Stimulated activated CD4-positive, alpha-beta T cell treated with anti-CD3 and anti-CD28 coated beads, TNF-alpha, amount 100 ng/mL, for 24 hours (primary cell): ENCODE results near the gene STXBP5.
"Not testable (repeated sequence)": the region's sequence is repeated elsewhere in the genome, so short reads cannot be mapped to it uniquely, and the experiment has no call there.

ENCODE experiments used
- DNase-seq, 3 experiments: peaks; one replicate each; pipeline ENCODE4 v3.0.0-alpha.2; 2020; ENCODE audit warnings: low read depth in 3 of 3

Gene STXBP5

DNA sequence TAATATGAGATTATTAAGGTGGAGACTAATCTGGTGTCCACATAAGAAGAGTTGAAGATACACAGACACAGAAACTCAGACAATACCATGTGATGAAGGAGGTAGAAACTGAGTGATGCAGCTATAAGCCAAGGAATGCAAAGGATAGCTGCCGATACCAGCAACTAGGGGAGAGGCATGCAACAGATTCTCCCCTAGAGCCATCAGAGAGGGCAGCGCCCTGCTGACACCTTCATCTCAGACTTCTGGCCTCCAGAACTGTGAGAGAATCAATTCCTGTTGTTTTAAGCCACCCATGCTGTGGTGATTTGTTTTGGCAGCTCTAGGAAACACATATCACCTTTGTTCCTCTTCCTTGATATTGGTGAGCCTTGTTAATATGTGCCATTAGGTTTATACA, 41.5 kb downstream of the STXBP5 start:
- DNase-seq: no peak

DNA sequence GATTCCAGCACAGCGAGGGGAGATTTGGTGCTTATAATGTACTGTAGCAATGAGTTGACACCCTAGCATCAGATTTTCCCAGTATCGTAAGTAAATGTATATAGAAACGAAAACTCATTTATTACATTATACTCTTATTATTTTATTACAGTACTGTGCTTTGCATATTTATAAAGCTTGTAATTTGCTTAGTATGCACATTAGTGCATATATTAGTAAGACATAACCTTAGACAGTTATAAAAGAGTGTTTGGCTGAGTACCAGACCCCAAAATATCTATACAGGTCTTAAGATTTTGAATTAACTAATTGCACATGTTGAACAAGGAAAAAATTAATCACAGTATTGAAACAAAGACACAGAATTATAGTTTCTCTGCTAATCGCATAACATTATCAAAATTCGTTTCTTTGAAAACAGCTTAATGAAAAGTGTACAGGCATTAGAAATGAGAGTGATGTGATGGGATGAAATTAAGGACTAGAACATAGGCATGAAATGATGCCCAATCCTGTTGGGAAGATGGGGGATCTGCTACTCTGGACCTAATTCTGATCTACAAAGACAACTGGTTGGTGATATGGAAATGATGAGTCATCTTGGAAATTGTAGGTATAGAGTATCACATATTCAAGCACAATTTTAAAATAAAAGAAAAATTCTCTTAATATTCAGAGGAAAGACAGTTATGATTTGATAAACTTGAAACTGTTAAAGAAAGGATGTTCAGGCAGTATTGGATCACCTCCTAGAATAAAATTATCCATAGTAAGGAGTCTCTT, 42.8 kb downstream of the STXBP5 start:
- no peak for DNase-seq

DNA sequence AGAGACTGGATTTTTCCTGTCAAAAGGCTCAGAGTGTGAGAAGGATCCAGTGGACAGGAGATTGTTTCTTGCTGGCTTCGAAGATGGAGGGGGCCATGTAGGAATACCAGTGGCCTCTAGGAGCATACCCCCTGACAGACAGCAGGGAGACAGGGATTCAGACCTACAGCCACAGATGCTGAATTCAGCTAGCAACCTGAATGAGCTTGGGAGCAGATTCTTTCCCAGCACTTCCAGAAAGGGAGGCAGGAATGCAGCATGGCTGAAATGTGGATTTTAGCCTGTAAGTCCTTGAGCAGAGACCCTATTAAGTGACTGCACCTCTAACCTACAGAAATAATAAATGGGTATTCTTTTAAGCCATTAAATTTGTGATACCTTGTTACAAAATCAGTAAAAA, 44.6 kb downstream of the STXBP5 start:
- no peak for DNase-seq

DNA sequence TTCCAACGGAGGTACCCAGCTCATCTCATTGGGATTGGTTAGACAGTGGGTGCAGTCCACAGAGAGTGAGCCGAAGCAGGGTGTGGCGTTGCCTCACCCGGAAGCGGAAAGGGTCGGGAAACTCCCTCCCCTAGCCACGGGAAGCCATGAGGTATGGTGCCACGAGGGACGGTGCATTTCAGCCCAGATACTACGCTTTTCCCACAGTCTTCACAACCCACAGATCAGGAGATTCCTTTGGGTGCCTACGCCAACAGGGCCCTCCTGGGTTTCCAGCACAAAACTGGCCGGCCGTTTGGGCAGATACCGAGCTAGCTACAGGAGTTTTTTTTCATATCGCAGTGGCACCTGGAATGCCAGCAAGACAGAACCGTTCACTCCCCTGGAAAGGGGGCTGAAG, 46.9 kb downstream of the STXBP5 start:
- no peak for DNase-seq

DNA sequence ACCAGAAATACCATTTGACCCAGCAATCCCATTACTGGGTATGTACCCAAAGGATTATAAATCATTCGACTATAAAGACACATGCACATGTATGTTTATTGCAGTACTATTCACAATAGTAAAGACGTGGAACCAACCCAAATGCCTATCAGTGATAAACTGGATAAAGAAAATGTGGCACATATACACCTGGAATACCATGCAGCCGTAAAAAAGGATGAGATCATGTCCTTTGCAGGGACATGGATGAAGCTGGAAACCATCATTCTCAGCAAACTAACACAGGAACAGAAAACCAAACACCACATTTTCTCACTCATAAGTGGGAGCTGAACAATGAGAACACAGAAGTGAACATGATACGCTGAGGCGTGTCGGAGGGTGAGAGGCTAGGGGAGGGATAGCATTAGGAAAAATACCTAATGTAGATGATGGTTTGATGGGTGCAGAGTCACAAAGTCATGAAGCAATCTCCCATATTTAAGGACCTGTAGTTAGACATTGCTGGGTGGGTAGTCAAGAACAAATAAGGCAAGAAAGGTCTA, 50.8 kb downstream of the STXBP5 start:
- not testable (repeated sequence) for DNase-seq

DNA sequence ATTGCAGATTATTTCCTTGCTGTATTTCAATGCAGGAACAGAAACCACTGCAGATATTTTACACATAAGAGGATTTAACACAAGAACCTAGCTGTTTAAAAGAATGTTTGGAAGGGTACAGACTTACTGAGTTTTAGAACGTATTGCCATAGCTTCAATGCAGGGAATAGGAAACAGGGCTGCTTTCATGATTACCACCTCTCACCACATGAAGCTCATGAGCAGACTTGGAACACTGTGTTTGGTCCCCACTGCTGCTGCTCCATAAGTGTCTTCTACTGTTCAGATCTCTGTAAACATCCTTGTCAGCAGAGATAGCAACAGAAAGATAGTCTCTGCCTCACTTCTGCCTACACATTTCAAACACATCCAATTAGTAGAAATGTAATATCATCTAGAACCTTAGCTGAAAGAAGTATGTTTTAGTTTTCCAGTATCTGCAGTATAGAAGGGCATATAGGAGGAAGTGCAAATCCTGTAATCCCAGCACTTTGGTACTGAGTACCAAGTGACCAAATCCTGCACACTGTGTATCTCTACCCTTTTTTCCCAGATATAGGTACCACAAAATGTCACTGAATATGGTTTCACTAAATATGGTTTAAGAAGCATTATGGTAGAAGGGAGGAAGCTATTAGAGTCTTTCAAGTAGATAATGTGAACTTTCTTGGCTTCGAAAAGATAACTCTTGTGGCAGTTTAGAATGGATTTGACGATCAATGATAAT, 51.9 kb downstream of the STXBP5 start:
- DNase-seq: no peak

DNA sequence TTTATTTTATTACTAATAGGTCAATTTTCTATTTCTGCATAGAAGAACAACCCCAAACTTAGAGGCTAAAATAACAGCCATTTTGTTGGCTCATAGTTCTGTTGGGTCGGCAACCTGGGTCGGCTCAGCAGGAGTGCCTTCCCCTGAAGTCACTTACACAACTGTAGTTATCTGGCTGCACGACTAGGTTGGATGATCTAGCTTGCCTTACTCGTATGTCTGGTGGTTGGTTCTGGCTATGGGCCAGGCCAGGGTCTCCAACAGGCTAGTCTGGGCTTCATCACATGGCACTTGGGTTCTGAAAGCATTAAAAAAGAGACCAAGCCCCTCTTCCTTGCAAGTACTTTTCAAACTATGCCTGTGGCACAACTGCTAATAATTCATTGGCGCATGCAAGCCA, 53.5 kb downstream of the STXBP5 start:
- DNase-seq: no peak

DNA sequence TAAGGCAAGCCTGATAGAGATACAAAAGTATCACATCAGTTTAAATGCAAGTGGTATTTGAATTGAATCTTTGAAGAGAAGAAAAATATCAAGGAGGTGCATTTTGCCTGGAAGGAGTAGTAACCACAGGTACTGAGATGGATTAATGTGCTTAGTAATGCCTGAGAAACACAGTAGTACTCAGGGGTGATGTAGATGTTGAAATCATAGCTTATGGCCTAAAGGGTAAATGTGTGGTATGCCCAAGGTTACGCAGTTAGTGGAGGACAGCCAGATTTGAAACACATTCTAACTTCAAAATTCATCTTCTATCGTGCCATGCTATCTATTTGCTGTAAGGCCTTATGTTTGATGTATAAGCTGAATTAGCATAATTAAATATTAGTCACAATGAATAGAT, 55.9 kb downstream of the STXBP5 start:
- no peak for DNase-seq

DNA sequence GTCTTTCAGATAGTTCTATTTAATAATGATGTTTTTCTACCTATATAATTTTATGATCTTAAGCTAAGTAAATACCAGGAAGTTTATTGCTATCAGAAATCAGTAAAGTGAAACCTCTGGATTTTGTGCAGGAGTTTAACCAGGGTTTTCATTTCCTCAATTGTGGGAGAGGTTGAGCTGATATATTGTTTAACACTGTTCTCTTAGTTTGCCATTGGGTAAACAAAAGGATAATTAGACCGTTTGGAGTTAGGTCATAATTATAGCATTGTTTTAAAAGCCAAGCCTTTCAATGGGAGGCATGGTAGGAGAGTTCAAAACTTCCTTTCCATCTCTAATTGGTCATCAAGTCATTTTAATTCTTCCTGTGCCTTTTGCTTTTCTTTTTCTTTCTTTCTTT, 58.7 kb downstream of the STXBP5 start:
- DNase-seq: no peak

DNA sequence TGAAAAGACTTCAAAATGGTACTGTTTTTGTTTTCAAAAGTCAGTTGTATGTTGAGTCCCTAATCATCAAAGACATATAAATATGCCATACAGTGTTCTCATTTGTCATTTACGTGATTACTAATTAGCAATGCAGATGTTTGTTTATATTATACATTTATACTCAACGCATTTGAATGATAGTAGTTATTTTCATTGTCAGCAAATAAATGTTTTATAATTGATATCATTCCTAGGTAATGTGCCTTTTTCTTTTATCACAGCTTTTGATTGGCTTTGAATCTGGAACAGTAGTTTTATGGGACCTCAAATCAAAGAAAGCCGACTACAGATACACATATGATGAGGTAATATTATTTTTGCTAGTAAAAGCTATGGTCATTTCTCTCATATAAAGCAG, 62.6 kb downstream of the STXBP5 start:
- DNase-seq: no peak

DNA sequence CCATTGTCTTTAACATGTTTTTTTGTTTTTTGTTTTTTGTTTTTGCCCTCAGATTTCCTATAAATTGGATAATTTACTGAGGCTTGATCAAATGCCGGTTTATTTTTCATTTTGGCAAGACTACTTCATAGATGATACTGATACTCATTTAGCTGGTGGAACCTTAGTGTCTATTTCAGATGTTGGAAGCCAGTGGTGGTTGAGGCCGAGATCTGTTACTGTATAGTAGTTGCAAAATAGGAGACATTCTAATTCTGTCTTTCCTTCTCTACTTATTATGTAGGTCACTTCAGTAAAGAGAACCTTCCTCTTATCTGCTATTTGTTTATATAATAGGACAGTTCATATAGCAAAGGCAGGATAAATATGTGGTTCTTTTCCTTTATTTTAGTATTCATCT, 63.4 kb downstream of the STXBP5 start:
- no peak for DNase-seq

DNA sequence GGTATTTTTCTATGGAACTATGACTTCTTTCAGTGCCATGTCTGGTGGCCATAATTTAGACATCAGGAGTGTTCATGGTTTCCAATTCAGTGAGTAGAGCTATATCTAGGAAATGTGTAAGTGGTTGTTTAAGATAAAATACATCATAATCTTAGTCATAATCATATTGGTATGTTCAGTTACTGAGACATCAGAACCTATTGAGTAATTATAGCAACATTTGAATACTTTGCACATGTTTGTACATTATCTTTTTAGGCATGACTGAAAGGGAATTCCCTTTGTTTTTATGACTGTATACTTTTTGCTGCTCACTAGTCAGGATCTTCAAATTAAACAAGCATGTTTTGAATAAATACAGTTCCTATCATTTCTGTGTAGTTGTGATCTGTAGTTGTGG, 64.0 kb downstream of the STXBP5 start:
- no peak for DNase-seq

DNA sequence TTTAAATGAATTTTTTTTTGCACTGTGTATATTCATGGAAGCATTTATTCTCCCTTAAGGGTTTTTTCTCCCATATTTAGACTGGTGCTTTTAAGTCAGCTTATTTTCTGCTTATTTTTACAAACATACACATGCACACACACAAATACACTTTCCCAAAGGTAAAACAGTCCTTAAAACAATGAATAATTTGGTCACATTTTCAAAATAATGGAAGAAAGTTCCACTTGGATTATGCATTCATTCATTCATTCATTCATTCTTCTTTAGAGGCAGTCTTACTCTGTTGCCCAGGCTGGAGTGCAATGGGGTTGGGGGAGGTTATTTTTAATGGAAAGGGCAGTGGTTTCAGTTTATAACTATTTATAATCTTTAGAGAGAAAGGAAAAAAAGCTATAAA, 69.8 kb downstream of the STXBP5 start:
- no peak for DNase-seq

DNA sequence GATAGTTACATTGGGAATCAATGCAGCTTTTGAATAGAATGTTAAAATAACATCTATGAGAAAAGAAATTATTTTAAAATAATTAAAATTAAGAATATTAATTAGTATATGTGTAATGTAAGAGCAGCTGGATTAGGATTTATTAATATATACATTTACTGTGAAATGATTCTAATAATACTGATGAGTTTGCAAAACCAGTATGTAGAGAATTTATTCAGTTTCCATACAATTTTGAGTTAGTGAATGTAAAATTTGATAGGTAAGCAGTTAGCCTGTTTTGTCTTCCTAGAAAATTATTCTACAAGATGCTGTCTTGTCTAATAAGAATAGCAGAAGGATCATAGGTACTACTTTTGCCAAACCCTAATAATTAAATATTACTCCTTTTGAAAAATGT, 70.6 kb downstream of the STXBP5 start:
- DNase-seq: no peak

DNA sequence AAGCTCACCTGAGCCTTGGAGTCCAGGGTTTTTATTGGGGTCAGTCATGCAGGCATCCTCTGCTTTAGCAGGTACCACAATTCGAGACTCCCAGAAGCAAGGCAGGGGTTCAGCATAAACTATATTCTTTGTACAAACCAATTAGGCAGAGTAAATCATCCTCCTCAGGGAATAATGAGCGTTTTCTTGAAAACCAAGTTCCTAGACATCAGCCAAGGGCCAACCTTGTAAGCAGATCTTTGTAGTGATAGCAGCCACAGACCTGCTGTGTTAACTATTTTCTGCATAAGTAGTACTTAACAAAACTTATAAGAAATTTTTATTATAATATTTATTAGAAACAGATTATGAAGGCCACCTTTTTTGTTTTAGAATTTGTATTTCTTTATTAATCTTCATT, 74.7 kb downstream of the STXBP5 start:
- DNase-seq: no peak

DNA sequence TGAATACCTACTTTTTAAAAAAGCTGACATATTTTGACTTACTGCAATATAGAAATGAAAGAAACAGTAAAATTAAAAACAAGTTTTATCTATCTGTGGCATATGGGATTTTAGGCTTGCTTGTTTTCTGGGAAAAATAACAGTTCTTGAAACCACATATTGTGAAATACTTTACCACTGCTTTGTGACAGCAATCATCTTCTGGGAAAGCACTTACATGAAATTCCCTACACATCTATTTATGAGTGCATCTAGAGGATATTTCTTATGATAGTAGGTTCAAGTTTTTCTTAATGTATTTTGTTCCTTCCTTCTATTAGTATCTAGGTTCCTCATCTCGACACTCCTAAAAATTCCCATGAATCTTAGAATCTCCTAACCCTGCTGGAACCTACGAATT, 75.2 kb downstream of the STXBP5 start:
- no peak for DNase-seq

DNA sequence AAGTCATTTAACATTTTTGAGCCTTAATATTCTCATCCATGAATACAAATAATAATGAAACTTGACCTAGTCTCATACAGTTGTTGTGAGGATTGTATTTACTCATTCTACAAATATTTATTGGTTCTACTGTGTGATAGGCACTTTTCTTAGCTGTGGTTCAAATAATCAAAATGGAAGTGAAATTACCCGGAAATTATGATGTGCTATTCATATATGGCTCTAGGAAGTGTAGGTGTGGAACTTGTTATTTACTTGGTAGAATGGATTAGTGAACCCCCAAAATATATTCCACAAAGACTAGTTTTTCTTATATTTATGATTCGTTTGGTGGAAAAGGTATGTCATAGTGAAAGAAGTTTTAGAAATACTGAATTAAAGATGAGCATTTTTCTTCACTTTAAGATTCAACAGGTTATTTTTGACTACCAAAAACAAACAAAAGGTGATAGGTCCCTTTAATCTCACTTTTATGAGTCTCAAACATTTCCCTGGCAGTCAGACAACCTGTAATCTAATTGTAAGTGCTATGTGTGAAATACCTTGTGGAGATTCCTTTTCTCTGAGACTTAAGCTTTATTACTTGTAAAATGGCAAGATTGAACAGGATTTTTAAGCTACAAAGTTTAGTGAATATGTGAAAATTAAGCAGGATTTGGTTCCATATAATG, 77.8 kb downstream of the STXBP5 start:
- DNase-seq: no peak

DNA sequence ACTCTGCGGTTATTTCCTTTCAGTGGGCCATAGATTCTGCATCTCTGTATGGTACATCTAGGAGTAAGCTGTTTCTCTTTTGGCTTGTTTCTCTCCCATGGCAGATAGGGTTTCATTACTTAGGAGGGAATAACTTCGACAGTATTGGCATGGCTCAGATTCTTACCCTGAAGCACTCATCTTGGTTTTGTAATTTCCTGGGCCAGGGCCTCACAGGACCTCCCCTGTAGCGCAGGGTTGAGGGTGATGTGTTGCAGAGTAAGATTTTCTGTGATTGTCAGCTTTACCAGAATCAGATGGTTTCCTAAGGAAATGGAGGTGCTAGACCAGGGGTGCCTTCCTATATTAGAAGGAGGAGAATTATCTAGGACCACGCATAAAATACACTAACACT, 78.3 kb downstream of the STXBP5 start:
- no peak for DNase-seq

DNA sequence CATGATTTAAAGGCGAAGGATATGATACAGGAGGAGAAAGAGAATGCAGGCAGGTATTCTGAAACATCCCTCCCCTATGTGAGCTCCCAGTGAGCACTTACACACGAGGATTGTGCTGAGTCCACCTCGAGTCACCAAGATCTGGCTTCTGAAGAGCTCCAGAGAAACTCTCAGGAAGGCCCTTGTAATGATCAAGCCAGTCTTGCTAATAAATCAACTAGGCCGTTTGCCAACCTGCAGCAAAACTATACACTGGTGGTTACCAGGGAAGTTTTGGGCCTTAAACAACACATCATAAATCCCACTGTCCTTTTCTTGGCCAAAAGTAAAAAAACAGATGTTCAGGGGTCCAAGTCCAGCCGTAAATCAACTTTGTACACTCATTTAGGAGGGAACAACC, 79.2 kb downstream of the STXBP5 start:
- no peak for DNase-seq

DNA sequence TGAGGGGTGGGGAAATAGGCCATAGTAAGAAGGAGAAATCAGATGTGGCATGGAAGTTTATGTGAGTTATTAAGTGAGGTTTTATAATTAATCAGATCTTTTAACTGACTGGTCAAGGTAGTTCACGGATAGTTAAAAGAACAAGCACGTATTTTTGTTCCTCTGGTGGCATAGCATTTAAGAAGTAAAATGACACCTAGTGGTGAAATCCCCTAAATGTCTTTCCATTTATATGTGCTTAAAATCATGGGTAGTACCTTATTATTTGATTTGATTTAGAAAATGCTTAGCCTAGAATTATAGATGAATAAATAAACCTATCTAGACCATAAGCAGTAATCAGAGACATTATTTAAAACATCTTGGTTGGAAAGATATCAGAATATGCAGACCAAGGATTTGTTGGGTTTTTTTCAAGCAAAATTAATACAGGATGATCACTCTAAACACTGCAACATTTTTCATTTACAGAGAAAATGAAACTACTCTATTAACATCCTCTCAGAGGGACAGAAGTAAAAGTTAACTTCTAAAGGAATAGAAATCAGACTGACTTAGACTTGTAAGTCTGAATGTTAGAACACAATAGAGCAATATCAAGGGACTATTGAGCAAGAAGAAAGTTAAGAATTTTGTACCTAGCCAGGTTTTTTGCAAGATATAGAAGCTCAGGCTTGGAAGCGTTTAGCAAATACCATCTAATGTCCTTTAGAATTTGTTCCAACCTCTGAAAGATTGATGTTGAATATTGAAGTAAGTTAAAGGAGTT, 81.1 kb downstream of the STXBP5 start:
- no peak for DNase-seq

DNA sequence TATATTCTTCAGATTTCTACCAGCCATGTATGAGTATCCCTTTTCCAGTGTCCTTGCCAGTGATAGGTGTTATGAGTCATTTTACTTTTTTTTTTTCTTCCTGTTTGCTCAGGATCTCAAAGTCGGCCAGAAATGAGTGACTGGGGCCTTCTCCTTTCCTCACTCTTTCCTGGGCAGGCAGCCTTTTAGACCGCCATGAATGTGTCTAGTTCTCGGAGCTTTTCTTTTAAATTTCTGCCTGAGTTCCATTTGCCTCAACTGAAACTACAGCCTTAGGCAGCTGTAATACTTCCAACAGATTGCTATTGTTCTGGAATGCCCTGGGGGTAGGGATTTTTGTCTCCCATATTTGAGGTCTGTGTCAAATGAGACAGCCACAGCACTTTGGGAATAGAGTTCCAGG, 83.7 kb downstream of the STXBP5 start:
- no peak for DNase-seq

DNA sequence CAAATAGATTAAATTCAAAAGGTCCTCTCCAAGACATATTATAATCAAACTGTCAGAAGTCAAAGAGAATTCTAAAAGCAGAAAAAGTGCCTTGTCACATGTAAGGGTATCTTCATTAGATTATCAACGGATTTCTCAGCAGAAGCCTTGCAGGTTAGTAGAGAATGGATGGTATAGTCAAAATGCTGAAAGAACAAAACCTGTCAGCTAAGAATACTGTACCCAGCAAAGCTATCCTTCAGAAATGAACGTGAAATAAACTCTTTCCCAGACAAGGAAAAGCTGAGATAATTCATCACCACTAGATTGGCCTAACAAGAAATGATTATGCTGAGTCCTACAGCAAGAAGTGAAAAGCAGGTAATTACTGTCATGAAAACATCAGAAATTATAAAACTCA, 92.9 kb downstream of the STXBP5 start:
- DNase-seq: no peak
